Measurements from ENCODE around the gene COBLL1.

COBLL1 gene

DNA sequence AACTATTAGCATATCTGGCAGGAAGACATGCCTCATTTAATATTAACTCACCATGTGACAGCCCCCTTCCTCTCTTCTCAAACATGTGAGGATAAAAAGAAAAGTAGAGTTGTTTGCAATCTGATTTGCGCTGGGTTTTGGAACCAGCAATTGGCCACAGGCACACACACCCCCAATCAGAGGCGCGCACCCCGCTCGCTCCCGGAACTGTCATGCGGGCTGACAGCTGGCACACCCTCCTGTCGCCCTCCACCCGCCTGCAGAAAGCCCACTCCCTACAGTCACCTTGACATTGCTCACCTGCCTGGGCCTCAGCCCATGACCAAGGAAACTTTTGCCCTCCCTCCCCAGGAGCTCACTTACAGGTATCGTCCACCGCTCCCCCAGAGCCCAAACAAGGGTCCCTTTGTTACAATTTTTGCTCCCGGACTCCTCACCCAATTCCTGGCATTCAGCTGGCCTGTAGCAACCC, 1.1 kb downstream of the COBLL1 start:
- peak overlapping the region; percentile 94 for H3K4me3 ChIP-seq (ENCODE audit: severe bottlenecking)
- peak; percentile 15 for ATAC-seq (ENCODE audit: low read depth)

GRCh38 chr2:164839914-164840457, 1.6 kb downstream of the COBLL1 start:
- H3K4me3 ChIP-seq (ENCODE audit: severe bottlenecking): peak overlapping the region; percentile 94
- H3K36me3 ChIP-seq (ENCODE audit: low read depth): no peaks in the 10 kb centered on the region
- ATAC-seq (ENCODE audit: low read depth) (peak; percentile 21; the same call in 2 of the 3 replicates), DNase-seq (ENCODE audit: low spot score) (peak; percentile 55)
- peaks cover 40% of the 10 kb centered on the region for H3K4me1 ChIP-seq (ENCODE audit: insufficient read depth, poor library complexity, severe bottlenecking)
- H3K27ac ChIP-seq (ENCODE audit: poor library complexity, severe bottlenecking): peak overlapping the region; percentile 92
- H3K9me3 ChIP-seq (ENCODE audit: severe bottlenecking): no peaks in the 10 kb centered on the region
- TF ChIP-seq, protein P1, sequence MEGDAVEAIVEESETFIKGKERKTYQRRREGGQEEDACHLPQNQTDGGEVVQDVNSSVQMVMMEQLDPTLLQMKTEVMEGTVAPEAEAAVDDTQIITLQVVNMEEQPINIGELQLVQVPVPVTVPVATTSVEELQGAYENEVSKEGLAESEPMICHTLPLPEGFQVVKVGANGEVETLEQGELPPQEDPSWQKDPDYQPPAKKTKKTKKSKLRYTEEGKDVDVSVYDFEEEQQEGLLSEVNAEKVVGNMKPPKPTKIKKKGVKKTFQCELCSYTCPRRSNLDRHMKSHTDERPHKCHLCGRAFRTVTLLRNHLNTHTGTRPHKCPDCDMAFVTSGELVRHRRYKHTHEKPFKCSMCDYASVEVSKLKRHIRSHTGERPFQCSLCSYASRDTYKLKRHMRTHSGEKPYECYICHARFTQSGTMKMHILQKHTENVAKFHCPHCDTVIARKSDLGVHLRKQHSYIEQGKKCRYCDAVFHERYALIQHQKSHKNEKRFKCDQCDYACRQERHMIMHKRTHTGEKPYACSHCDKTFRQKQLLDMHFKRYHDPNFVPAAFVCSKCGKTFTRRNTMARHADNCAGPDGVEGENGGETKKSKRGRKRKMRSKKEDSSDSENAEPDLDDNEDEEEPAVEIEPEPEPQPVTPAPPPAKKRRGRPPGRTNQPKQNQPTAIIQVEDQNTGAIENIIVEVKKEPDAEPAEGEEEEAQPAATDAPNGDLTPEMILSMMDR (IDR thresholded peaks at IDR 0.05; ENCODE audit: poor library complexity, severe bottlenecking): no peak
- H3K27me3 ChIP-seq (ENCODE audit: insufficient read depth, poor library complexity, severe bottlenecking): no peaks in the 10 kb centered on the region

More for the DNA sequence above, 1.1 kb downstream of the COBLL1 start:
- Histone ChIP-seq H3K9me3 (ENCODE audit: severe bottlenecking) (no peaks in the 10 kb centered on the region), H3K27ac (ENCODE audit: poor library complexity, severe bottlenecking) (peak overlapping the region; percentile 92), H3K36me3 (ENCODE audit: low read depth) (no peaks in the 10 kb centered on the region), H3K27me3 (ENCODE audit: insufficient read depth, poor library complexity, severe bottlenecking) (no peaks in the 10 kb centered on the region), H3K4me1 (ENCODE audit: insufficient read depth, poor library complexity, severe bottlenecking) (peaks cover 40% of the 10 kb centered on the region)
- TF ChIP-seq, protein P1 (IDR thresholded peaks at IDR 0.05; ENCODE audit: poor library complexity, severe bottlenecking): no peak
- peak; percentile 59 for DNase-seq (ENCODE audit: low spot score)

- H3K4me1 ChIP-seq (ENCODE audit: insufficient read depth, poor library complexity, severe bottlenecking): peaks cover 34% of the 10 kb centered on the region
- DNase-seq (ENCODE audit: low spot score) (no peak), ATAC-seq (ENCODE audit: low read depth) (no peak)
- H3K27me3 ChIP-seq (ENCODE audit: insufficient read depth, poor library complexity, severe bottlenecking): no peaks in the 10 kb centered on the region
- no peak overlapping the region for H3K4me3 ChIP-seq (ENCODE audit: severe bottlenecking)
- no peak overlapping the region for H3K27ac ChIP-seq (ENCODE audit: poor library complexity, severe bottlenecking)
- TF ChIP-seq, protein P1 (IDR thresholded peaks at IDR 0.05; ENCODE audit: poor library complexity, severe bottlenecking): no peak
- no peaks in the 10 kb centered on the region for H3K9me3 ChIP-seq (ENCODE audit: severe bottlenecking)
- no peaks in the 10 kb centered on the region for H3K36me3 ChIP-seq (ENCODE audit: low read depth)
These were observed 3.8 kb downstream of the COBLL1 start for GRCh38 chr2:164837807-164838206.

GRCh38 chr2:164836907-164837306, 4.7 kb downstream of the COBLL1 start:
- H3K4me3 ChIP-seq (ENCODE audit: severe bottlenecking): no peak overlapping the region
- H3K4me1 ChIP-seq (ENCODE audit: insufficient read depth, poor library complexity, severe bottlenecking): peaks cover 29% of the 10 kb centered on the region
- ATAC-seq (ENCODE audit: low read depth) (no peak), DNase-seq (ENCODE audit: low spot score) (no peak)
- no peaks in the 10 kb centered on the region for H3K36me3 ChIP-seq (ENCODE audit: low read depth)
- H3K27me3 ChIP-seq (ENCODE audit: insufficient read depth, poor library complexity, severe bottlenecking): no peaks in the 10 kb centered on the region
- H3K27ac ChIP-seq (ENCODE audit: poor library complexity, severe bottlenecking): no peak overlapping the region
- TF ChIP-seq, protein P1 (IDR thresholded peaks at IDR 0.05; ENCODE audit: poor library complexity, severe bottlenecking): no peak
- no peaks in the 10 kb centered on the region for H3K9me3 ChIP-seq (ENCODE audit: severe bottlenecking)

DNA sequence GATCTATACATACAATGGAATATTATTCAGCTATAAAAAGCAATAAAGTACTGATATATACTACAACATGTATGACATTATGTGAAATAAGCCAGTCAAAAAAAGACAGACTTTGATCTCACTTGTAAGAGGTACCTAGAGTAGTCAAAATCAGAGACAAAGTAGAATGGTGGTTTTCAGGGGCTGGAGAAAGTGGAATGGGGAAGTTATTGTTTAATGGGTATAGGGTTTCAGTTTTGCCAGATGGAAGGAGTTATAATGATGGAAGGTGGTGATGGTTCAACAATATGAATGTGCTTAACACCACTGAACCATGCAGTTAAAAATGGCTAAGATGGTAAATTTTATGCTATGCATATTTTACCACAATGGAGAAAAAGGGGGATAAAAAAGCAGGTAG, 6.3 kb downstream of the COBLL1 start:
- Histone ChIP-seq H3K4me3 (ENCODE audit: severe bottlenecking) (no peak overlapping the region), H3K4me1 (ENCODE audit: insufficient read depth, poor library complexity, severe bottlenecking) (peaks cover 29% of the 10 kb centered on the region), H3K27ac (ENCODE audit: poor library complexity, severe bottlenecking) (no peak overlapping the region), H3K27me3 (ENCODE audit: insufficient read depth, poor library complexity, severe bottlenecking) (no peaks in the 10 kb centered on the region), H3K36me3 (ENCODE audit: low read depth) (0 out of 2 replicates have a peak, but pooled peaks cover 3% of the 10 kb centered on the region), H3K9me3 (ENCODE audit: severe bottlenecking) (no peaks in the 10 kb centered on the region)
- TF ChIP-seq, protein P1 (IDR thresholded peaks at IDR 0.05; ENCODE audit: poor library complexity, severe bottlenecking): no peak
- no peak for DNase-seq (ENCODE audit: low spot score)
- no peak for ATAC-seq (ENCODE audit: low read depth)

Data from RWPE2 (cell line).